Upper lobe of left lung (tissue), 6 donors: ENCODE data around the gene PPP1R15B. TPM values are rescaled to one million over a fixed set of nuclear protein-coding genes. Genes with fewer than 3 reads are reported as not detected.

Experiments used
- ATAC-seq, 2 donors: fragments of 200-7000 bp; cut with Tn5 transposase; one replicate each; pipeline ENCODE4 v1.9.1; 2022; ENCODE audit warnings: mild to moderate bottlenecking in 2 of 2, moderate library complexity in 2 of 2; ENCODE audit not compliant: low FRiP score in 2 of 2
- DNase-seq, 2 donors: peaks; one replicate each; pipeline ENCODE4 v3.0.0-alpha.2; 2019 to 2020
- H3K27ac ChIP-seq, 4 donors: fragments of 200-600 bp; sonication (generic); one replicate each; pipeline ENCODE4 v1.5.1; 2016 to 2019
- H3K27me3 ChIP-seq, 4 donors: fragments of 200-600 bp; sonication (generic); one replicate each; pipeline ENCODE4 v1.5.1; 2017 to 2019
- H3K36me3 ChIP-seq, 4 donors: fragments of 200-600 bp; sonication (generic); one replicate each; pipeline ENCODE4 v1.5.1; 2016 to 2019
- H3K4me1 ChIP-seq, 4 donors: fragments of 200-600 bp; sonication (generic); one replicate each; pipeline ENCODE4 v1.5.1; 2018 to 2019
- H3K4me3 ChIP-seq, 4 donors: fragments of 200-600 bp; sonication (generic); one replicate each; pipeline ENCODE4 v1.5.1; 2017 to 2019; ENCODE audit warnings: mild to moderate bottlenecking in 2 of 4, moderate library complexity in 1 of 4
- H3K9me3 ChIP-seq, 4 donors: fragments of 200-600 bp; sonication (generic); one replicate each; pipeline ENCODE4 v1.5.1; 2018 to 2019
- EP300 ChIP-seq, 4 donors: sonication (generic); formaldehyde crosslinking; IDR thresholded peaks; one replicate each; pipeline ENCODE4 v1.5.1; 2017; ENCODE audit warnings: antibody characterized with exemption in 4 of 4, control low read depth in 2 of 4
- POLR2A ChIP-seq, 4 donors: fragments of 450-650 bp; IDR thresholded peaks; one replicate each; pipeline ENCODE4 v1.5.1; 2016 to 2017; ENCODE audit warnings: antibody characterized with exemption in 4 of 4, mild to moderate bottlenecking in 2 of 4
- POLR2AphosphoS5 ChIP-seq, 2 donors: sonication (generic); formaldehyde crosslinking; IDR thresholded peaks; one replicate each; pipeline ENCODE4 v1.5.1; 2017; ENCODE audit warnings: antibody characterized with exemption in 2 of 2
- WGBS, 2 donors: methylation state at CpG; one replicate each; pipeline ENCODE4 v1.1.5; 2017 to 2018; 5-methylcytosine and 5-hydroxymethylcytosine counted together
- total RNA-seq, 6 donors: library from RNA; depleted of rRNA in 4 of 6; stranded (reverse); fragments of >200 nt in 4 of 6; gene quantifications; one replicate each; pipeline versions ENCODE4 v1.1.0 to v1.2.1, GENCODE V29; 2016 to 2021
- TF ChIP-seq, protein P1 (sequence below), 6 experiments: fragments of 450-650 bp in 4 of 6; fragments of 200-600 bp in 2 of 6; sonication (generic) in 2 of 6; IDR thresholded peaks; one replicate each; pipeline ENCODE4 v1.5.1; 2016 to 2019; ENCODE audit warnings: antibody characterized with exemption in 6 of 6
- donor health status: DM: no; HTN: no; CAD: no; lungs with moderate emphysema.
- donor health status: DM: no; HTN: yes; CAD: no; lungs with severe emphysema.

The PPP1R15B gene
- total RNA-seq, 6 donors from 2014 or later = 30.4 to 67.8 (median 44.2) TPM

DNA sequence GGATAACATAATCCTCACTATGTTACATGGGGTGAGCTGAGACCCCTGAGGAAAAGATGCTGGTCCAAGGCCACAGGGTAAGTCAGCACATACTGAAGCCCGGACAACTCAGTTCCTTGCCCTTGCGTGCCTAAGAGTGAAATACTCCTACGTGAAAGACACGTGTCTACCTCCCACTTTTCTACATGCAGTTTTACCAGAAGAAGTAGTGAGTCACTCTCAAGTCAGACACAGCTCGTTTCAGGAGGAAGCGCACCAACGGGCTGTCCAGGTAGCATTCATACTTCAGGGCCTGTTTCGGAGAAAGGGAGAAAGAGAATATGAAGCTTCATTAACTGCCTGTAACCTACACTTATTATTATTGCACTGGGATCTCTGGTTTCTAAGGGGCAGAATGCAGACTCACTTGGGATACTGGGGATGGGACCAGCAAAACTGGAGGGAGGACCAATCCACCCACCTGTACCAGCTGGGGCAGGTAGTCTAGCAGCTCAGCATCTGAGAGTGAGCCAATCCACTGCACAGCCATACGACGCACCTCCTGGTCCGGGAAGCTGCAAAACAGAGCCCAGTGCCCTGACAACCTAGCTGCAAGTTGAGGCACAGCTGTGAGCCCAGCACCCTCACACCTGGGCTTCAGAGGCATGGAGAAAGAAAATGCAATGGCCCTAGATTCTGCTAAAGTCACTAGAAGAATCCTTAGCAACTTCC, 32.4 kb upstream of the PPP1R15B start:
- no peak for TF ChIP-seq POLR2AphosphoS5 (IDR thresholded peaks at IDR 0.05)
- TF ChIP-seq, protein P1, sequence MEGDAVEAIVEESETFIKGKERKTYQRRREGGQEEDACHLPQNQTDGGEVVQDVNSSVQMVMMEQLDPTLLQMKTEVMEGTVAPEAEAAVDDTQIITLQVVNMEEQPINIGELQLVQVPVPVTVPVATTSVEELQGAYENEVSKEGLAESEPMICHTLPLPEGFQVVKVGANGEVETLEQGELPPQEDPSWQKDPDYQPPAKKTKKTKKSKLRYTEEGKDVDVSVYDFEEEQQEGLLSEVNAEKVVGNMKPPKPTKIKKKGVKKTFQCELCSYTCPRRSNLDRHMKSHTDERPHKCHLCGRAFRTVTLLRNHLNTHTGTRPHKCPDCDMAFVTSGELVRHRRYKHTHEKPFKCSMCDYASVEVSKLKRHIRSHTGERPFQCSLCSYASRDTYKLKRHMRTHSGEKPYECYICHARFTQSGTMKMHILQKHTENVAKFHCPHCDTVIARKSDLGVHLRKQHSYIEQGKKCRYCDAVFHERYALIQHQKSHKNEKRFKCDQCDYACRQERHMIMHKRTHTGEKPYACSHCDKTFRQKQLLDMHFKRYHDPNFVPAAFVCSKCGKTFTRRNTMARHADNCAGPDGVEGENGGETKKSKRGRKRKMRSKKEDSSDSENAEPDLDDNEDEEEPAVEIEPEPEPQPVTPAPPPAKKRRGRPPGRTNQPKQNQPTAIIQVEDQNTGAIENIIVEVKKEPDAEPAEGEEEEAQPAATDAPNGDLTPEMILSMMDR (IDR thresholded peaks at IDR 0.05) = no peak
- TF ChIP-seq POLR2A (IDR thresholded peaks at IDR 0.05) = no peak
- no peak for TF ChIP-seq EP300 (IDR thresholded peaks at IDR 0.05)
- Histone ChIP-seq H3K36me3 (peaks cover 0 to 63% (median 23%) of the 10 kb centered on the region in 4 donors), H3K27me3 (no peaks in the 10 kb centered on the region), H3K27ac (peak overlapping the region; percentile 40 to 76 (median 50)), H3K9me3 (no peaks in the 10 kb centered on the region), H3K4me3 (no peak overlapping the region), H3K4me1 (peaks cover 14 to 27% (median 17%) of the 10 kb centered on the region in 4 donors)
- DNase-seq = no peak
- WGBS, 2 donors = 71 to 83% methylated on average over 8 to 11 of the region's 11 CpGs
- ATAC-seq = no peak

DNA sequence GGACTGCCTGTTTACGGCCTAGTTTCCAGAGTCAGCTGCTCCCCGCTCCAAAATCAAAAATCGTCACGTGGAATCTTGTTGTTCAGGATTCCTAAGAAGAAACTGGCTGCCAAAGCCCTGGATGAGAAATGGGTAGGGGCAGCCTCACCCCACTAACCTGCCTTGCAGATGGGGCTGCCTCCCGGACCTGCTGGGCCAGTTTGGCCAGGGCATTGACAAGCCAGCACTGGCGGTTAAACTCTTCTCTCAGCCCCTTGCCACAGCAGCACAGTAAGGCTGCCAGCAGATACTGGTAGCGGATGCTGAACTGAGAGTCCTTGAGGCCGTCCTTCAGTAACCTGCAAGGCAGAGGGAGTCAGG, 31.6 kb upstream of the PPP1R15B start:
- Histone ChIP-seq H3K36me3 (peaks cover 0 to 67% (median 27%) of the 10 kb centered on the region in 4 donors), H3K27me3 (no peaks in the 10 kb centered on the region), H3K4me3 (no peak overlapping the region), H3K27ac (peak overlapping the region; percentile 40 to 79 (median 64)), H3K9me3 (no peaks in the 10 kb centered on the region), H3K4me1 (peaks cover 14 to 19% (median 17%) of the 10 kb centered on the region in 4 donors)
- ATAC-seq (peak; percentile 9 to 89), DNase-seq (peak; percentile 73 to 90)
- TF ChIP-seq, protein P1 (IDR thresholded peaks at IDR 0.05) = no peak
- TF ChIP-seq POLR2A (IDR thresholded peaks at IDR 0.05) (no peak), POLR2AphosphoS5 (IDR thresholded peaks at IDR 0.05) (peak in 1 of 2 donors; percentile 20), EP300 (IDR thresholded peaks at IDR 0.05) (no peak)
- WGBS, 2 donors = 69 to 75% methylated on average over 8 of the region's 8 CpGs

DNA sequence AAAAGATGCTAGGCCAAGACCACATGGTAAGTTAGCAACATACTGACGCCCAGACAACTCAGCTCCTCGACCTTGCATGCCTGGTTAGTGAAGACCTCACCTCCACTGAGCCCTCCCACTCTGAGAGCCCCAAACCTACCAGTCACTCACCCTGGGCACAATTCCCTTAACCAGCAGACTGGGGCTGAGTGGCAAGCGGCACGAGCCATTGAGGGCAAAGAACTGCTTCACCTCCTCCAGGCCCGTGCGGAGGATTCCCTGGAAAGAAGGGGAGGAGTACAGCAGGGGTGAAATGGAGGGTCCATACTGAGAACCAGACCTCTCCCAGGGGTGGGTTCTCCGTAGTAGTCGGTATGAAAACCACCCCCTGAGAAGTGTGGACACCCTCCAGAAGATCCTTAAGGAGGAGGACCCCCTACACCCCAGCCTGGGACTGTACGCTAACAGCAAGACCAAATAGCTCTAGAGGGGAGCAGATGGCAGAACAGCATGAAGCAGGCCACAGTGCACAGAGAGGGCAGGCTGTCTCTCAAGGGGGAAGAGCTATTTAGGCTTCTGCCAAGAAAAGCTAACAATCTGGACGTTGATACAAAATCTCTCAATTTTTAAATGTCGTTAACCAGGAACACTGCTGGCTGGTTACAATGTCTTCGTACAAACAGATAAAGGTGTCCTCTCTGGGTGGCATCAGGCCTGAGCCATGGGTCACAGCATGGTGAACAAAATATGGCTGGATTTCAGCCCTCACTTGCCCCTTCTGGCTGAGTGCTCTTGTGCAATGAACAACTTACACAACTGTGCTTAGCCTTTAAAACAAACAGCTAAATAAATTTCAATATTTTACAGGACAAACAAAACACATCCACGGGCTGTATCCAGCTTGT, 31.0 kb upstream of the PPP1R15B start:
- Histone ChIP-seq H3K9me3 (no peaks in the 10 kb centered on the region), H3K36me3 (peaks cover 0 to 73% (median 27%) of the 10 kb centered on the region in 4 donors), H3K4me3 (no peak overlapping the region), H3K4me1 (peaks cover 14 to 18% (median 17%) of the 10 kb centered on the region in 4 donors), H3K27me3 (no peaks in the 10 kb centered on the region), H3K27ac (peak overlapping the region; percentile 40 to 79 (median 64))
- no peak for ATAC-seq
- no peak for DNase-seq
- TF ChIP-seq POLR2AphosphoS5 (IDR thresholded peaks at IDR 0.05) (no peak), POLR2A (IDR thresholded peaks at IDR 0.05) (no peak)
- WGBS, 2 donors = 81 to 86% methylated on average over 12 to 13 of the region's 13 CpGs

DNA sequence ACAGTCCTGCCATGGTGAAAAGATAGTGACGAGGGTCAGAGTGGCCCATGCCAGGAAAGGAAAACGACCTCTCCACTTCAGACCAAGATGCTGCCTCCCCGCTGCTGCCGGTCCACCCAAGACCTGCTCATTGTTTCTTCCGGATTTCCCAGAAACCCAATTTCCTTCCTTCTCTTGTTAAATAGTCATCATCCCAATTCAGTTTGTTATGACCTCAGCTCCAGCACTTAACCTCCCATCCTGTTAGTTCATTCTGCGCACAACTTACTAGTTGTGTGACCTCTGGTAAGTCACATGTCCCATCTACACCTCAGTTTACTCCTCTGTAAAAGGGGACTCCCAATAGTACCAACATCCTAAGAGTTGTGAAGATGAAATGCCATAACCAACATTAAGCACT, 29.9 kb upstream of the PPP1R15B start:
- Histone ChIP-seq H3K36me3 (peaks cover 0 to 77% (median 25%) of the 10 kb centered on the region in 4 donors), H3K27ac (peak overlapping the region; percentile 46 to 79 (median 64)), H3K4me3 (no peak overlapping the region), H3K4me1 (peaks cover 14 to 17% (median 15%) of the 10 kb centered on the region in 4 donors), H3K27me3 (no peaks in the 10 kb centered on the region), H3K9me3 (no peaks in the 10 kb centered on the region)
- 71 to 74% methylated on average over 6 of the region's 6 CpGs for WGBS, 2 donors
- ATAC-seq (no peak), DNase-seq (no peak)
- TF ChIP-seq POLR2A (IDR thresholded peaks at IDR 0.05) = no peak
- peak in 1 of 4 donors; percentile 27 for TF ChIP-seq EP300 (IDR thresholded peaks at IDR 0.05)
- peak in 1 of 2 donors; percentile 65 for TF ChIP-seq POLR2AphosphoS5 (IDR thresholded peaks at IDR 0.05)

DNA sequence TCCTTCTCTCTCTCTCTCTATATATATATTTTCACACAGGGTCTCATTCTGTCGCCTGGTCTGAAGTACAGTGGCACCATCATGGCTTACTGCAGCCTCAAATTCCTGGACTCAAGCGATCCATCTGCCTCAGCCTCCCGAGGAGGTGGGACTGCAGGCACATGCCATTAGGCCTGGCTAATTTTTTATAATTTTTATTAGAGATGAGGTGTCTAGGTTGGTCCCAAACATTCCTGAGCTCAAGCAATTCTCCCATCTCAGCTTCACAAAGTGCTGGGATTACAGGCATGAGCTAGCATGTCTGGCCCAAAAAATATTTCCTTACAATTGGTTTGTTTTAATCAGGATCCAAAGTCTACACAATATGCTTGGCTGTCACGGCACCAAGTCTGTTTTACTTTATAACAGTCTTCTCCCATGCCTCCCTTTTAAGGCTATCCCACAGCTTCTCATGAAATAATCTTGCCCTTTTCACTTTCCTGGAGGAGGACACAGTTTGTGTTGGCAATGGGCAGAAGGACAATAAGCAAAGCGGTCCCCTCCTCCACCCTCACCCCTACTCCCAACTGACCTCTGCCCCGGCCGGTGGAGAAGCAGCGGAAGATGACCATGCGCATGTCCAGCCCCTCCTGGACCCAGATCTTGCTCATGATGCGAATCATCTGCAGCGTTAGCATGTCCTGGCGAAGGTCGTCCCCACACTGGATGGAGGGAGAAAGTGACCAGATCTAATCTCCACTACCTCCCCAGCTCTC, 28.2 kb upstream of the PPP1R15B start:
- Histone ChIP-seq H3K36me3 (peaks cover 0 to 82% (median 28%) of the 10 kb centered on the region in 4 donors), H3K4me1 (peaks cover 17 to 22% (median 21%) of the 10 kb centered on the region in 4 donors), H3K4me3 (no peak overlapping the region), H3K9me3 (no peaks in the 10 kb centered on the region), H3K27me3 (no peaks in the 10 kb centered on the region), H3K27ac (peak overlapping the region in 2 of 4 donors; percentile 13 to 79)
- WGBS, 2 donors = 82 to 88% methylated on average over 13 of the region's 13 CpGs
- ATAC-seq = no peak
- DNase-seq = no peak
- TF ChIP-seq POLR2A (IDR thresholded peaks at IDR 0.05) (no peak), POLR2AphosphoS5 (IDR thresholded peaks at IDR 0.05) (no peak), EP300 (IDR thresholded peaks at IDR 0.05) (no peak)
- TF ChIP-seq, protein P1 (IDR thresholded peaks at IDR 0.05) = no peak
